ENCODE data around the gene NRXN3. TPM values are rescaled to one million over a fixed set of nuclear protein-coding genes. Genes with fewer than 3 reads are reported as not detected.

NRXN3 gene
- total RNA-seq, 1 donor from 2014 or later = 11.4 TPM

DNA sequence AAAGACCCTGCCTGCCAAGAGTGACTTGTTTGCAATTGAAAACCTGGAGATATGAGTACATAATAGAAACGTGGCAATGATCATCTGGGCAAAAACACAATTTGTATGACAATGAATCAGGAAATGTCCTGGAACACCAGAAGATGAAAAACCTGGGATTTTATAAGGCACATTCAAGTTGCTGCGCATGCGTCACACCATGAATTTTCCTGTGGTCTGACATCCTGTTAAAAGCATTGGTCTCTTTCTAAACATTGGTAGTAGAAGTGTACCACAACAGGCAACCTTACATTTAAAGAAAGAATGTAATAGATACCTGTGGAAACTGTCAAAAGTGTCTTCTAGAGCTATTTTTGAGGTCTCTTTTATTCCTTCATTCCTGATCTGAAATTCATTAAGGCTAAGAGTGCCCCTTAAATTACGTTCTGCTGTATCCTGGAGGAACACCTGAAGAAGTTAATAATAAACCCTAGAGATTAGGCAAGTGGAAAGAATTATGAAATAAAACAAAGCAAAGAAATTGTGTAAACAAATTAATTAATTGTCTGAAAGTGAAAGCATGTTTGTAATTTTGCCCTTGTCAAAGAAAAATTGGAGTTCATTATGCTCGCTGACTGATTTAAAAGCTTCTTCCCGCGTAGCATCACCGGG is 1364.7 kb downstream of the NRXN3 start:
- Mint-ChIP-seq H3K27me3 (ENCODE audit: low read depth) (no peaks in the 10 kb centered on the region), H3K27ac (no peak overlapping the region), H3K36me3 (no peaks in the 10 kb centered on the region), H3K4me3 (no peak overlapping the region), H3K4me1 (peaks cover 5% of the 10 kb centered on the region), H3K9me3 (peaks cover 12% of the 10 kb centered on the region)
- TF ChIP-seq, protein P1, sequence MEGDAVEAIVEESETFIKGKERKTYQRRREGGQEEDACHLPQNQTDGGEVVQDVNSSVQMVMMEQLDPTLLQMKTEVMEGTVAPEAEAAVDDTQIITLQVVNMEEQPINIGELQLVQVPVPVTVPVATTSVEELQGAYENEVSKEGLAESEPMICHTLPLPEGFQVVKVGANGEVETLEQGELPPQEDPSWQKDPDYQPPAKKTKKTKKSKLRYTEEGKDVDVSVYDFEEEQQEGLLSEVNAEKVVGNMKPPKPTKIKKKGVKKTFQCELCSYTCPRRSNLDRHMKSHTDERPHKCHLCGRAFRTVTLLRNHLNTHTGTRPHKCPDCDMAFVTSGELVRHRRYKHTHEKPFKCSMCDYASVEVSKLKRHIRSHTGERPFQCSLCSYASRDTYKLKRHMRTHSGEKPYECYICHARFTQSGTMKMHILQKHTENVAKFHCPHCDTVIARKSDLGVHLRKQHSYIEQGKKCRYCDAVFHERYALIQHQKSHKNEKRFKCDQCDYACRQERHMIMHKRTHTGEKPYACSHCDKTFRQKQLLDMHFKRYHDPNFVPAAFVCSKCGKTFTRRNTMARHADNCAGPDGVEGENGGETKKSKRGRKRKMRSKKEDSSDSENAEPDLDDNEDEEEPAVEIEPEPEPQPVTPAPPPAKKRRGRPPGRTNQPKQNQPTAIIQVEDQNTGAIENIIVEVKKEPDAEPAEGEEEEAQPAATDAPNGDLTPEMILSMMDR (IDR thresholded peaks at IDR 0.05; ENCODE audit: unreplicated experiment) = no peak
- no peak for DNase-seq (ENCODE audit: low spot score in 2 of 2, unreplicated experiment in 2 of 2)

DNA sequence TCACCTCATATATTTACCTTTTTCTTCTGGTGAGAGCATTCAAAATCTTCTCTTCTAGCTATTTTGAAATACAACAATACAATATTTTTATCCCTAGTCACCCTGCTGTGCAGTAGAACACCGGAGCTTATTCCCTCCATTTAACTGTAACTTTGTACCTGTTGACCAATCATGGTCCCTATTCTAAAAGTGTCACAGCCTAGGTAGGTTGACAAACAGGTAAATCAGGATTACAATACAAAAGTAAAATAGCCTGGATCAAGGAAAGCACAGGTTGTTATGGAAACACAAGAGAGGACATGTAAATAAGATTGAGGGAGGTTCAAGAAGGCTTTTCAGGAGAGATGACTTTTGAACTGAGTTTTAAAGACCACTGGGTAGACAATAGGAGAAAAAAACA is 1370.2 kb downstream of the NRXN3 start:
- Mint-ChIP-seq H3K9me3 (peaks cover 14% of the 10 kb centered on the region), H3K4me1 (peaks cover 33% of the 10 kb centered on the region), H3K4me3 (no peak overlapping the region), H3K27me3 (ENCODE audit: low read depth) (no peaks in the 10 kb centered on the region), H3K27ac (no peak overlapping the region), H3K36me3 (no peaks in the 10 kb centered on the region)
- DNase-seq (ENCODE audit: low spot score in 2 of 2, unreplicated experiment in 2 of 2) = no peak
- TF ChIP-seq, protein P1 (IDR thresholded peaks at IDR 0.05; ENCODE audit: unreplicated experiment) = no peak

DNA sequence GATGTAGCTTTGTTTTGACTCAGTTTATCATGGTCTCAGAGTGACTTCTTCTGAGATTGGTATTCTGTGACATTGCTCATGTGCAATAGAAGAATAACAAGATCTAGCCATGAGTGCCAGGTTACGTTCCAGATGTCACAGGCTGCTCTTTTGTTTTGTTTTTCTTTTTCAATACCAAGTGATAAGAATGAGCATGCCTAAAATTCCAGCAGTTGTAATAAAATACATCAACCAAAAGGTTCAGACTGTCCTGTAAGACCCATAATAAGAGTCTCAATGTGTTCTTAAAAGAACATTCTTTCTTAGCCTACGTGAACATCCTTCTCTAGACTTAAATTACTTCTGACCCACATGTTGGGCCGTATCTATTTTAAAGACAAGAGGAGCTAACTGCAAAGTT is 1371.9 kb downstream of the NRXN3 start:
- Mint-ChIP-seq H3K27me3 (ENCODE audit: low read depth) (no peaks in the 10 kb centered on the region), H3K27ac (peak overlapping the region; percentile 52), H3K9me3 (peaks cover 5% of the 10 kb centered on the region), H3K4me1 (peaks cover 35% of the 10 kb centered on the region), H3K4me3 (no peak overlapping the region), H3K36me3 (no peaks in the 10 kb centered on the region)
- no peak for DNase-seq (ENCODE audit: low spot score in 2 of 2, unreplicated experiment in 2 of 2)
- TF ChIP-seq, protein P1 (IDR thresholded peaks at IDR 0.05; ENCODE audit: unreplicated experiment) = no peak

DNA sequence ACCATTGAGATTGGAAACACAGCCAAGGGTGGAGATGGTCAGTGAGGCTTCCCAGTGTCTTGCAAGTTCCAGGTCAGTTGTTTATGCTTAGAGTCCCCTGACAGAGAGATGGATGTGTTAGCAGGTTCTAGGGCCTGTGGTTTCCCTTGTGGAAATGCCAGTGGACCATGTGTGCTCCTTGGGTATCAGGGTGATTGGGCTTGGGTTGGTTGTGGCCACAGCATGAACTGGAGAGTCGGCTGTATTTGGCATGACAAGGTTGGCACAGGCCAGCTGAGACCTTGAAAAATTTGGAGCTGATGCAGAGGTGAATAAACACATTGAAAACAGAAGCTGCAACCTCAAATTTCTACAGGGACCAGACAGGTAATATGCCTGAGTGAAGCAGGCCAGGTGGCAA is 1373.2 kb downstream of the NRXN3 start:
- TF ChIP-seq, protein P1 (IDR thresholded peaks at IDR 0.05; ENCODE audit: unreplicated experiment) = no peak
- no peaks in the 10 kb centered on the region for H3K36me3 Mint-ChIP-seq
- no peak for DNase-seq (ENCODE audit: low spot score in 2 of 2, unreplicated experiment in 2 of 2)
- no peaks in the 10 kb centered on the region for H3K27me3 Mint-ChIP-seq (ENCODE audit: low read depth)
- peaks cover 5% of the 10 kb centered on the region for H3K9me3 Mint-ChIP-seq
- H3K27ac Mint-ChIP-seq = no peak overlapping the region
- peaks cover 35% of the 10 kb centered on the region for H3K4me1 Mint-ChIP-seq
- H3K4me3 Mint-ChIP-seq = no peak overlapping the region

DNA sequence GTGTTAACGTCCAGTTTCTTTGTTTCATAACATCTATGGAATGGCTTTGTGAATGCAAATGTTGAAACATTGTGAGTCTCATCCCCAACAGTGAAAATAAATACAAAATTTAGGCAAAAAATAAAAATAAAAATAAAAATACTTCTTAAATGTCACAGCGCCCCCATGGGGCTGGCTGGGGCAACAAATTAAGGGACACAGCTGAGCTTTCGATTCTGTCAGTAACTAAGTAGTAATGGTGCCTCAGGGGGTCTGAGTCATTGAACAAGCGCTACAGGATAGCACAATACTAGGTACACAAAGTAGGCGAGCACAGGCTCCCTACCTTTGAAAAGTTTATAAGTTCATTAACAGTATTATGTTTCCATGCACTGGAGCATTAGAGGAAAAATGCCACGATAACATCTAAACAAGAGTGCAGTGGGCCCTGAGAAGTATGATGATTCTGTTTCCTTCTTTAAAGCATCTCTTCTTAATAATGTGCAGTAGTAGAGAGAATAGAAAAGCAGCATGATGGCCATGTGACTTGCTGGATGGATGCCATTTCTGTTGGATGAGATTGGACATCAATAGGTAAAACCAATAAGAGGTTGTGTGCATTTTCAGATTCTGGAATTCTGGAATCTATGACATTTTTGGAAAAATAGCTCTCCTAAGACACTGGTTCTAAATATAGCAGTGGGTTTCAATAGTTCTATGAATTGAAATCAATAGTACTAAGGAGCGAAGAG is 1374.0 kb downstream of the NRXN3 start:
- TF ChIP-seq, protein P1 (IDR thresholded peaks at IDR 0.05; ENCODE audit: unreplicated experiment) = peak; percentile 81
- Mint-ChIP-seq H3K9me3 (peaks cover 5% of the 10 kb centered on the region), H3K27me3 (ENCODE audit: low read depth) (no peaks in the 10 kb centered on the region), H3K4me3 (no peak overlapping the region), H3K27ac (no peak overlapping the region), H3K4me1 (peaks cover 35% of the 10 kb centered on the region), H3K36me3 (no peaks in the 10 kb centered on the region)
- no peak for DNase-seq (ENCODE audit: low spot score in 2 of 2, unreplicated experiment in 2 of 2)

Data from mesothelial cell of epicardium (in vitro differentiated cells).